ENCODE data around the gene NEK11. TPM values are rescaled to one million over a fixed set of nuclear protein-coding genes. Genes with fewer than 3 reads are reported as not detected.

Gene NEK11
- total RNA-seq, 1 donor from 2014 or later, result 4.4 TPM

DNA sequence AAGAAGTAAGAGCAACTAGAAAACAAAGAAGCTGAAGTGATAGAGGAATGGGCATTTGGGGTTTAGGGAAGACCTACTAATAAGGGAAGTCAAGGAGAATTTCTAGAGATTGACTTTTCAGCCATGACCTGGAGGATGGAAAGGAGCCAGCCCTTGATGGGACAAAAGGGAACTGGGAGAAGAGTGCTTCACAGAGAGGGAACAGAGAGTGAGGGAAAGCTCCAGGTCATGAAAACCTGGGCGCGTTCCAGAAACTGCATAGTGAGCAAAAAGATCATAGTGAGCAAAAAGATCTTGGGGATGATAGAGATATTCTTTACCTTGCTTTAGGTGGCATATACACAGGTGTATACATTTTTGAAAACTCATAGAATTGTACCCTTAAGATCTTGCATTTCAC is 211.8 kb downstream of the NEK11 start:
- no peak overlapping the region for H3K27ac Mint-ChIP-seq (ENCODE audit: unreplicated experiment)
- H3K4me1 Mint-ChIP-seq (ENCODE audit: low read depth), result no peaks in the 10 kb centered on the region
- no peaks in the 10 kb centered on the region for H3K9me3 Mint-ChIP-seq (ENCODE audit: low read depth)
- TF ChIP-seq, protein P1, sequence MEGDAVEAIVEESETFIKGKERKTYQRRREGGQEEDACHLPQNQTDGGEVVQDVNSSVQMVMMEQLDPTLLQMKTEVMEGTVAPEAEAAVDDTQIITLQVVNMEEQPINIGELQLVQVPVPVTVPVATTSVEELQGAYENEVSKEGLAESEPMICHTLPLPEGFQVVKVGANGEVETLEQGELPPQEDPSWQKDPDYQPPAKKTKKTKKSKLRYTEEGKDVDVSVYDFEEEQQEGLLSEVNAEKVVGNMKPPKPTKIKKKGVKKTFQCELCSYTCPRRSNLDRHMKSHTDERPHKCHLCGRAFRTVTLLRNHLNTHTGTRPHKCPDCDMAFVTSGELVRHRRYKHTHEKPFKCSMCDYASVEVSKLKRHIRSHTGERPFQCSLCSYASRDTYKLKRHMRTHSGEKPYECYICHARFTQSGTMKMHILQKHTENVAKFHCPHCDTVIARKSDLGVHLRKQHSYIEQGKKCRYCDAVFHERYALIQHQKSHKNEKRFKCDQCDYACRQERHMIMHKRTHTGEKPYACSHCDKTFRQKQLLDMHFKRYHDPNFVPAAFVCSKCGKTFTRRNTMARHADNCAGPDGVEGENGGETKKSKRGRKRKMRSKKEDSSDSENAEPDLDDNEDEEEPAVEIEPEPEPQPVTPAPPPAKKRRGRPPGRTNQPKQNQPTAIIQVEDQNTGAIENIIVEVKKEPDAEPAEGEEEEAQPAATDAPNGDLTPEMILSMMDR (IDR thresholded peaks at IDR 0.05), result no peak
- H3K4me3 Mint-ChIP-seq (ENCODE audit: unreplicated experiment), result no peak overlapping the region
- no peak for DNase-seq (ENCODE audit: low spot score)
- H3K36me3 Mint-ChIP-seq (ENCODE audit: low read depth), result no peaks in the 10 kb centered on the region
- H3K27me3 Mint-ChIP-seq (ENCODE audit: low read depth), result no peaks in the 10 kb centered on the region

DNA sequence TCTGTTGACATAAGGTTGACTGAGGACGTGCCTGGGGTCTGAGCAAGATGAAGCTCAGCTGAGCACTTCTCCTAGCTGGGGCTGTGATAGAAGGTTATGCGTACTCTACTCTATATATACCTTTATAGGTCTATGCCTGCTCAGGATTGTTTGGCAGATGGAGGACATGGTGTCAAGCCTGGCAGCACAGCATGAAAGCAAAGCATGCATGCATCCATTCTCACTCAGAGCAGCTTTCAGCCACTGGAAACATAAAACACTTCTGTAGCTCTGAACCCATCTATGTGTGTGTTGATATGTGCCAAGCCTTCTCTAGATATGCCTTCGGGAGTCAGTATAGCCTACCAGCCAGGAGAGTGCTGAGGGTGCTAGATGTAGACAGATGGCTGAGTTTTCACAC is 212.6 kb downstream of the NEK11 start:
- TF ChIP-seq, protein P1 (IDR thresholded peaks at IDR 0.05), result no peak
- no peaks in the 10 kb centered on the region for H3K4me1 Mint-ChIP-seq (ENCODE audit: low read depth)
- H3K36me3 Mint-ChIP-seq (ENCODE audit: low read depth), result no peaks in the 10 kb centered on the region
- H3K4me3 Mint-ChIP-seq (ENCODE audit: unreplicated experiment), result no peak overlapping the region
- no peak overlapping the region for H3K27ac Mint-ChIP-seq (ENCODE audit: unreplicated experiment)
- no peaks in the 10 kb centered on the region for H3K27me3 Mint-ChIP-seq (ENCODE audit: low read depth)
- no peak for DNase-seq (ENCODE audit: low spot score)
- H3K9me3 Mint-ChIP-seq (ENCODE audit: low read depth), result no peaks in the 10 kb centered on the region

DNA sequence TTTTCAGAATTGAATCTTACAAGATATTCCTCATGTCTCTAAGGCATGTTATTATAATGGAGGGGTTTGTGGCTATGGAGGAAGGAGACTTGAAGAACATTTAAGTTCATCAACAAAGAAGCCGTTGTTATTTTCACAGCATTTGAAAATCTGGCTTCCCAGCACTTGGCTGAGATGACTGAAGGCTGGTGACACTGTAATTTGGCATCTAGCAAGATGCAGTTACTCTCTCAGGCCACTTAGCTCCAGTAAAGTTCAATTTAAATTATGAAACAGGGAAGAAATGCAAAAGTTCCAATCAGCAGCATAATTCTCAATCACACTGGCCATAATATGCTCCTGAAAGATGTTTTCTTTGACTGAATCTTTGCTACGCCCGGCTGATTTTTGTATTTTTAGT is 215.5 kb downstream of the NEK11 start:
- no peak overlapping the region for H3K27ac Mint-ChIP-seq (ENCODE audit: unreplicated experiment)
- TF ChIP-seq, protein P1 (IDR thresholded peaks at IDR 0.05), result peak; percentile 34
- DNase-seq (ENCODE audit: low spot score), result no peak
- H3K4me1 Mint-ChIP-seq (ENCODE audit: low read depth), result no peaks in the 10 kb centered on the region
- no peaks in the 10 kb centered on the region for H3K36me3 Mint-ChIP-seq (ENCODE audit: low read depth)
- H3K4me3 Mint-ChIP-seq (ENCODE audit: unreplicated experiment), result no peak overlapping the region
- H3K9me3 Mint-ChIP-seq (ENCODE audit: low read depth), result no peaks in the 10 kb centered on the region
- H3K27me3 Mint-ChIP-seq (ENCODE audit: low read depth), result no peaks in the 10 kb centered on the region

DNA sequence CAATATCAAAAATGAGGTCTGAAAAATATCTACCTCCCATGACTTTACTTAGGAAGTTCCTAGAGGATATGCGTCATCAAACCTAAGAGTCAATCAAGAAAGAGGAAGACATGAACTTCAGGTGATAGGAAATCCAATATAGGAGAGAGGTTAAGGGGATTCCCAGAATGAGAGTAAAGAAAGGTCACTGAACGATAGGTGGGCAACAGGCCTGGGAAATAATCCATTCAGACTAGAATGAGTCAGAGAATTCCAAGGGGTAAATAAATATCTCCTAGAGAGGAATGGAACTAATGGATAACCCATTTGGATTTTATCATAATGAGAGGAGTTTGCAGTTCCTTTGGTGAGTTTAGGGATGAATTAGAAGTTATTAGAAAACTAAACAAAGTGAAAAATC is 223.8 kb downstream of the NEK11 start:
- no peaks in the 10 kb centered on the region for H3K4me1 Mint-ChIP-seq (ENCODE audit: low read depth)
- TF ChIP-seq, protein P1 (IDR thresholded peaks at IDR 0.05), result no peak
- DNase-seq (ENCODE audit: low spot score), result no peak
- H3K9me3 Mint-ChIP-seq (ENCODE audit: low read depth), result peaks cover 18% of the 10 kb centered on the region
- H3K27me3 Mint-ChIP-seq (ENCODE audit: low read depth), result no peaks in the 10 kb centered on the region
- no peak overlapping the region for H3K4me3 Mint-ChIP-seq (ENCODE audit: unreplicated experiment)
- no peak overlapping the region for H3K27ac Mint-ChIP-seq (ENCODE audit: unreplicated experiment)
- H3K36me3 Mint-ChIP-seq (ENCODE audit: low read depth), result peaks cover 17% of the 10 kb centered on the region

DNA sequence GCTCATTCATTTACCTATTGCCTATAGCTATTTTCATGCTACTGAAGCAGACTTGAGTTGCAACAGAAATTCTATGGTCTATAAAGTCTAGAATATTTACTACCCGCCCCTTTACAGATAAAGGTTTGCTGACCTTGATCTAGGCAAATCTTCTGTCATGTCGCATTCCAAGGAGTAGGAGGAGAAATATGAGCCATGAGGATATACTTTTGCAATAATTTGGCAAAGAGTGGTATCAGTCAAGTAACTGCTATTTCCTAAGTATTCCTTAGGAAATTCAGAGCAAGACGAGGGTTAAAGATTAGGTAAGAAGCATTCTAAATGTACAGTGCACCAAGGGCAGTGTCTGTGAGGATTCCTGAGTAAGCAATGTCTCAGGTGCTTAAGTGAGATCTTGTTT is 233.8 kb downstream of the NEK11 start:
- no peak for DNase-seq (ENCODE audit: low spot score)
- TF ChIP-seq, protein P1 (IDR thresholded peaks at IDR 0.05), result no peak
- Mint-ChIP-seq H3K36me3 (ENCODE audit: low read depth) (peaks cover 5% of the 10 kb centered on the region), H3K27ac (ENCODE audit: unreplicated experiment) (no peak overlapping the region), H3K4me3 (ENCODE audit: unreplicated experiment) (no peak overlapping the region), H3K9me3 (ENCODE audit: low read depth) (peaks cover 20% of the 10 kb centered on the region), H3K27me3 (ENCODE audit: low read depth) (no peaks in the 10 kb centered on the region), H3K4me1 (ENCODE audit: low read depth) (no peaks in the 10 kb centered on the region)
